AG08396 (cell line): ENCODE measurements around the gene ZNF219.
A peak's percentile ranks its signal among the peaks of the same experiment; 100 is the strongest.

Experiments used
- DNase-seq: peaks from one replicate; pipeline ENCODE4 v3.0.0; 2012; ENCODE audit warnings: low spot score, mixed read lengths

ZNF219 gene

GRCh38 chr14:21066882-21067502, 31.5 kb downstream of the ZNF219 start:
- DNase-seq = no peak

GRCh38 chr14:21063479-21063878, 35.0 kb downstream of the ZNF219 start:
- DNase-seq = peak; percentile 74

GRCh38 chr14:21061347-21061668, 37.1 kb downstream of the ZNF219 start:
- no peak for DNase-seq

GRCh38 chr14:21060614-21061346, 37.7 kb downstream of the ZNF219 start:
- DNase-seq = no peak

DNA sequence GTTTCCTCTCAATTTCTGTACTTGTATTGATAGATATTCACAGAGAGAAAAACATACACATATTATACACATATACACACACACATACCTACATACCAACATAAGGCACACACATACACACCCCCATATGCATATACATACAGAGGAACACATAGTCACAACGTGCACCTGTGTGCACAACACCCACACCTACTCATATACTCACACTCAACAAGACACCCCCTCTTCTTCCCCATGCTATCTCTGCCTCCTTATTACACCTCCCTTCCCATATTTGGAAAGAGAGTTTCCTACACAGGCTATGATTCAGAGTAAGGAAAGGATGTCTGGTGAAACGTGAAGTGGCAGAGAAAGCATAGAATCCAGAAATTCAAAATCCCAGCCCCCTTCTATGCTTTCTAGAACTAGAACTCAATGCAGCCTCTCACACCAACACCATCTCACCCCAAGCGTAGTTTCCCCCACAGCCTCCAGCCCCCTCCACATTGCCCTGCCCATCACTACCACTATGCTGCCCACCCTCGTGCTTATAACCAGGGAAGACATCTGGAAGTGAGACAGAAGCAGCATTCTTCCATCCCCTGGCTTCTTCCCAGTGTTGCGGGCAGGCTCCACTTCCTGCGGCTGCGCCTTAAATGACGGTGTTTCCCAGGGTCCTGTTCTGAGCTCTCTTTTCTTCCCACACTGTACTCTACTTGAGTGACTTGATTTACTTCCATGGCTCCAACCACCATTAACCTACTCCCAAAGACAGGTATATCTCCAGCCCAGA, 38.4 kb downstream of the ZNF219 start:
- DNase-seq = no peak

- DNase-seq = no peak
Measured at GRCh38 chr14:21058903-21059302, 39.6 kb downstream of the ZNF219 start.

GRCh38 chr14:21057803-21058675, 40.4 kb downstream of the ZNF219 start, which contains the start of gene RNASE8:
Gene RNASE8 (plus strand): TSS chr14:21057822. CDS start chr14:21057893, 71 bp downstream.
- DNase-seq = no peak

DNA sequence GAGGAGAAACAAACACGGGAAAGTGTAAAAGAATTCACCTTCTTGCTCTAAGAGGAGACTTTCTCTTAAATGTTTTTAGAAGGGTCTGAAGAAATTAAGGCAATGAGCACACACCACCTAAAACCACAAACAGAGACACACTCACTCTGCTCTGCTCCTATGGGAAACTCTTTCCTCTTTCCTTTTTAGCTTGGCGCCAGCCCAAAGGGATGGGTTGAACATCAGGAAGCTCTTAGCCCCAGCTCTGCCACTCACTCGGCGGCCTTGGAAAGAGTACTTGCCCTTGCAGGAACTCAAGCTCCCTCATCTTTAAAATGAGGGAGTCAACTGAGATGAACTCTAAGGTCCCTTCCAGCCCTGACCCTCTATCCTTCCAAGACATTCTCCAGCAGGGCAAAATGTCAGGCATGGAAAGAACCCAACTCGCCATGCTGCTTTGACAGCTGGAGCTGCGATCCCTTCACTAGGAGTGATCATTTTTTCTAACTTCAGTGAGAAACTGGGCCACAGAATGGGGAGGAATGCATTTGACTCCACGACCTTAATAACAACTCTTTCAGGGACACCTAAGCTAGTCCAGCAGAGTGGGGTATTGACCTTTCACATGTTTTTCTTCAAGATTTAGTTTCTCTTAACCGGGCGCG, 41.8 kb downstream of the ZNF219 start:
- no peak for DNase-seq

DNA sequence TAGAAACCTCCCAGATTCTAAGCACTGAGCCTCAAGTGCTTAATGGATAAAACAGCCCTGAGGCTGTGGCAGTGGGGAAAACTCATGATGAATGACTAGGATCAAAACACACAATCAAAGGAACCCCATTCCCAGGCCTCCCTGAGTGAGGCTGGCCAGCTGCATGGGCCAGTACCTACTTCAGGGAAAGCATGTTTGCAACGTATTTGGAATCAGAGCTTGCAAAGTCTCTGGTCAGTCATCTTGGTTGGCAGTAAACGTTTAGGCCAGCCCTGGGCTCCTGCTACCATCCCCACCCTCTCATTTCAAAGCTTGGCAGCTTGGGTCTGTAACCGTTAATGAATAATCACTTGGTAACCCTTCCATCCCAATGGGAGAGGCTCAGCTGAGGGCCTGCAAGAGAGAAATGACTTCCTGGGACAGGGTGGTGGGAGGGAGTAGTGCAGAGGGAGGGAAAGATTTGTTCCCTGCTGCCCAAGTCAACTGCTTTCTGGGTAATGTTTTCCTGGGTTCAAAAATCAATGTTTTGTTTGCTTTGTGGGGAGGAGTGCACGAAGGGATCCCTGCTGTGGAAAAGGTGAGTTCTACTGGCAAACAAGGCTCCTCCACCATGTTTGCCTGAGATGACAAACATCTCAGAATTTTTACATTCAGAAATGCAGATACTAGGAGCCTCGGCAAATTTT, 42.9 kb downstream of the ZNF219 start:
- DNase-seq = no peak

DNA sequence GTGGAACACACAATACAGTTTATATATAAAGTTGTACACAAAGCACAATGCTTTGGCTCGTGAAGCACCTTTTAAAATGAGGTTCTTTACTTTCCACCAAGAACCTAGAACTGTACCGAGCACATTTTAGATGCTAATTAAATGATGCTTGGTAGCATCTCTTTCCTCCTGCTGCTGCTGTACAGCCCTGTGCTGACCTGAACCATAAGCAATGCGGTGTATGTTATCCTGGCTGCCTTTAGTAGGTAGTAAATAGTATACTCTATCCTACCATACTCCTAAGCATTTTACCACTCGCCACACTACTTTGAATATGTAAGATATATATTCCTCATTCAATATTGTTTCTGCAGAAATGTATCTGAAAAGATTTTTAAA, 43.7 kb downstream of the ZNF219 start:
- no peak for DNase-seq

- DNase-seq = no peak
Measured at GRCh38 chr14:21054123-21054767, 44.2 kb downstream of the ZNF219 start.

GRCh38 chr14:21053184-21054122, 45.0 kb downstream of the ZNF219 start:
- DNase-seq = no peak

- no peak for DNase-seq
Measured at GRCh38 chr14:21050597-21050996, 47.9 kb downstream of the ZNF219 start.

- no peak for DNase-seq
Measured at GRCh38 chr14:21049271-21049673, 49.2 kb downstream of the ZNF219 start.

GRCh38 chr14:21048638-21049037, 49.8 kb downstream of the ZNF219 start:
- no peak for DNase-seq

GRCh38 chr14:21047378-21047781, 51.1 kb downstream of the ZNF219 start:
- no peak for DNase-seq

DNA sequence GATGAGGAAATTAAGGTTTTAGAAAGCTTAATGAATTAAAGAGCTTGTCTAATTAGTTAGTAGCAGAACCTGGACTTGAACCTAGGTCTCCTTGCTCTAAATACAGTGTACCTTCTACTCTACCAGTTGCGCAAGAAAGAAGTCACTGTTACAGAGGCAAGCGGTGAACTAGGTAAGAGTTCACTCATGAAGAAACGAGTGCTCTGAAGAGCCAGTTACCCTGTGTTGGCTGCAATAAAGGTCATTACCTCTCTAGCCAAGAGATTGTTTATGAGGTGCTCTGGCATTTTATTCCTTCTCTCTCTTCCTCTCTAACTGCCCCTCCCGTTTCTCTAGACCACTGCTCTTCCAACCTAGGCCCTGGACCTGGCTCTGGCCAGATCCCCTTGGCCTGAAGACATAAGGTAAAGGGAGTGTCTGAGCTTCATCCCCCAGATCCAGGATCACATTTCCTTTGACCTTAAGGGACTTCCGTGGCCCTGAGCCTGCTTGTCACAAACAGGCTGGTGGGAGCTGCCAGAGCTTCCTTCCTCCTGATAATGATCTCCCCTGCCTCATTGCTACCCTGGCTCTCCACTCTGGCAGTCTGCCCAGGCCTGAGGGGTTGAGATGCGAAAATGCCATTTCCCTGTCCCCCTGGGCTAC, 54.4 kb downstream of the ZNF219 start:
- no peak for DNase-seq

DNA sequence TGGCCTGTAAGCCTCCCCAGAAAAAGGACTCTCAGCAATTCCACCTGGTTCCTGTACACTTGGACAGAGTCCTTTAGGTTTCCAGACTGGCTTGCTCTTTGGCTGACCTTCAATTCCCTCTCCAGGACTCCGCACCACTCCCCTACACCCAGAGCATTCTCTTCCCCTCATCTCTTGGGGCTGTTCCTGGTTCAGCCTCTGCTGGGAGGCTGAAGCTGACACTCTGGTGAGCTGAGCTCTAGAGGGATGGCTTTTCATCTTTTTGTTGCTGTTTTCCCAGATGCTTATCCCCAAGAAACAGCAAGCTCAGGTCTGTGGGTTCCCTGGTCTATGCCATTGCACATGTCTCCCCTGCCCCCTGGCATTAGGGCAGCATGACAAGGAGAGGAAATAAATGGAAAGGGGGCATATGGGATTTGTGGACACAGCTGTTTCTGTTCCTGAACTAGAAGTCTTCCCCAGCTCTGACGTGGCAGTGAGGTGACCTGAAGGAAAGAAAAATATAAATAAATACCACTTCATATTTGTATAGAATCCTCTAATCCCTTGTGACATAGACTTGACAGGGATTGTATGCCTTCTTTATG, 55.0 kb downstream of the ZNF219 start:
- DNase-seq = no peak

DNA sequence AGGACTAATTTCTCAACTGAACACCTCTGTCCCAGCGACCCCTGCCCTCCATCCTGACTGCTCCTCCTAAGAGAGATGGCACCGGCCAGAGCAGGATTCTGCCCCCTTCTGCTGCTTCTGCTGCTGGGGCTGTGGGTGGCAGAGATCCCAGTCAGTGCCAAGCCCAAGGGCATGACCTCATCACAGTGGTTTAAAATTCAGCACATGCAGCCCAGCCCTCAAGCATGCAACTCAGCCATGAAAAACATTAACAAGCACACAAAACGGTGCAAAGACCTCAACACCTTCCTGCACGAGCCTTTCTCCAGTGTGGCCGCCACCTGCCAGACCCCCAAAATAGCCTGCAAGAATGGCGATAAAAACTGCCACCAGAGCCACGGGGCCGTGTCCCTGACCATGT, 55.5 kb downstream of the ZNF219 start:
- DNase-seq = no peak
